Measurements from ENCODE around the gene DBNDD1. TPM values are rescaled to one million over a fixed set of nuclear protein-coding genes. Genes with fewer than 3 reads are reported as not detected.

DBNDD1 gene
- total and polyA plus RNA-seq, 4 donors: 0.09 to 1.5 (median 0.82) TPM

DNA sequence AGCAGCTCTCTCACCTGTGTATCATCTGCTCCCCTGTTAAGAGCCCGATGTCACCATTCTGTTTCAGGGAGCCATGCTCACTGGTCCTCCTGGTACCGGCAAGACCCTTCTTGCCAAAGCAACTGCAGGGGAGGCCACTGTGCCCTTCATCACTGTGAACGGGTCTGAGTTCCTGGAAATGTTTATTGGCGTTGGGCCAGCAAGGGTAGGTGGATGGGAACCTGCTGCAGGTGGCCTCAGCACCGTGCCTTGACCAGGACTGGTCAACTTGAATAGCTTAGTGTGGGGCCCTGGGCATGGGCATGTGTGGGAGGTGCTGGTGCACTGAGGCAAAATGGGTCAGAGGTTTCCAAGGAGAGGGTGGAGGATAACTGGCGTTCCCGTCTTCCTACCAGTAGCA is 28.5 kb downstream of the DBNDD1 start:
- Histone ChIP-seq H3K27me3 (ENCODE audit: control insufficient read depth in 4 of 4, insufficient read depth in 4 of 4, low read length in 3 of 4) (no peaks in the 10 kb centered on the region), H3K4me1 (ENCODE audit: control insufficient read depth in 4 of 4, insufficient read depth in 4 of 4, low read length in 3 of 4) (no peaks in the 10 kb centered on the region), H3K9ac (ENCODE audit: low read depth in 1 of 2, low read length in 2 of 2) (no peak overlapping the region), H3K9me3 (ENCODE audit: control insufficient read depth in 4 of 4, low read length in 3 of 4) (no peaks in the 10 kb centered on the region), H3K36me3 (ENCODE audit: control insufficient read depth in 4 of 4, insufficient read depth in 3 of 4, low read depth in 1 of 4, low read length in 3 of 4) (peaks cover 12 to 53% (median 15%) of the 10 kb centered on the region in 4 donors), H3K27ac (ENCODE audit: low read depth in 1 of 2, low read length in 2 of 2) (no peak overlapping the region), H3K4me3 (ENCODE audit: low read depth in 1 of 3, low read length in 3 of 3) (no peak overlapping the region)
- DNase-seq (ENCODE audit: low spot score): no peak
- WGBS: 91% methylated on average over 7 of the region's 7 CpGs
- TF ChIP-seq, protein P1, sequence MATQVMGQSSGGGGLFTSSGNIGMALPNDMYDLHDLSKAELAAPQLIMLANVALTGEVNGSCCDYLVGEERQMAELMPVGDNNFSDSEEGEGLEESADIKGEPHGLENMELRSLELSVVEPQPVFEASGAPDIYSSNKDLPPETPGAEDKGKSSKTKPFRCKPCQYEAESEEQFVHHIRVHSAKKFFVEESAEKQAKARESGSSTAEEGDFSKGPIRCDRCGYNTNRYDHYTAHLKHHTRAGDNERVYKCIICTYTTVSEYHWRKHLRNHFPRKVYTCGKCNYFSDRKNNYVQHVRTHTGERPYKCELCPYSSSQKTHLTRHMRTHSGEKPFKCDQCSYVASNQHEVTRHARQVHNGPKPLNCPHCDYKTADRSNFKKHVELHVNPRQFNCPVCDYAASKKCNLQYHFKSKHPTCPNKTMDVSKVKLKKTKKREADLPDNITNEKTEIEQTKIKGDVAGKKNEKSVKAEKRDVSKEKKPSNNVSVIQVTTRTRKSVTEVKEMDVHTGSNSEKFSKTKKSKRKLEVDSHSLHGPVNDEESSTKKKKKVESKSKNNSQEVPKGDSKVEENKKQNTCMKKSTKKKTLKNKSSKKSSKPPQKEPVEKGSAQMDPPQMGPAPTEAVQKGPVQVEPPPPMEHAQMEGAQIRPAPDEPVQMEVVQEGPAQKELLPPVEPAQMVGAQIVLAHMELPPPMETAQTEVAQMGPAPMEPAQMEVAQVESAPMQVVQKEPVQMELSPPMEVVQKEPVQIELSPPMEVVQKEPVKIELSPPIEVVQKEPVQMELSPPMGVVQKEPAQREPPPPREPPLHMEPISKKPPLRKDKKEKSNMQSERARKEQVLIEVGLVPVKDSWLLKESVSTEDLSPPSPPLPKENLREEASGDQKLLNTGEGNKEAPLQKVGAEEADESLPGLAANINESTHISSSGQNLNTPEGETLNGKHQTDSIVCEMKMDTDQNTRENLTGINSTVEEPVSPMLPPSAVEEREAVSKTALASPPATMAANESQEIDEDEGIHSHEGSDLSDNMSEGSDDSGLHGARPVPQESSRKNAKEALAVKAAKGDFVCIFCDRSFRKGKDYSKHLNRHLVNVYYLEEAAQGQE (IDR thresholded peaks at IDR 0.05): no peak
- TF ChIP-seq NR2F2 (IDR thresholded peaks at IDR 0.05) (no peak), GABPA (IDR thresholded peaks at IDR 0.05 in 1 of 2, conservative IDR thresholded peaks at IDR 0.05 in 1 of 2) (no peak), FOXA1 (IDR thresholded peaks at IDR 0.05) (no peak), FOXA2 (IDR thresholded peaks at IDR 0.05) (no peak), TAF1 (conservative IDR thresholded peaks at IDR 0.05) (no peak), SP1 (IDR thresholded peaks at IDR 0.05) (no peak)

DNA sequence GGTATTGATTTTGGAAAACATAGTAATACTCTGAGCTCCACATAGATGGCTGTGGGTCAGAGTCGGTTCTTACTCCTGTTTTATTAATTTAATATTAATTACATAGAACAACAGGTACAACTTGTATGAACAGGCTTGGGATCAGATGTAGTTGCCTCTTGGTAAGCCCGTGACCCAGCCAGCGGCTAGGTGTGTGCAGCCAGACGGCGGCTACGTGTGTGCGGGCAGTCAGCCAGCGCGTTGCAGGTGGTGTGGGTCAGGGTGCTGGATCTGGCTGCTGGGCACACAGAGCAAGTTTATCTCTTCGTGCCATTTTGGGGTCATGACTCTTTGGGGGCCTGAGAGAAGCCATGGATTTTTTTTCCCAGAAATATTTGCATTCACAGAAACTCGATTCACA is 30.3 kb downstream of the DBNDD1 start:
- WGBS: 95% methylated on average over 11 of the region's 11 CpGs
- no peak for TF ChIP-seq HNF4G (IDR thresholded peaks at IDR 0.05)
- TF ChIP-seq, protein P1 (IDR thresholded peaks at IDR 0.05): no peak
- no peak for TF ChIP-seq SP1 (IDR thresholded peaks at IDR 0.05)
- TF ChIP-seq, protein P2, sequence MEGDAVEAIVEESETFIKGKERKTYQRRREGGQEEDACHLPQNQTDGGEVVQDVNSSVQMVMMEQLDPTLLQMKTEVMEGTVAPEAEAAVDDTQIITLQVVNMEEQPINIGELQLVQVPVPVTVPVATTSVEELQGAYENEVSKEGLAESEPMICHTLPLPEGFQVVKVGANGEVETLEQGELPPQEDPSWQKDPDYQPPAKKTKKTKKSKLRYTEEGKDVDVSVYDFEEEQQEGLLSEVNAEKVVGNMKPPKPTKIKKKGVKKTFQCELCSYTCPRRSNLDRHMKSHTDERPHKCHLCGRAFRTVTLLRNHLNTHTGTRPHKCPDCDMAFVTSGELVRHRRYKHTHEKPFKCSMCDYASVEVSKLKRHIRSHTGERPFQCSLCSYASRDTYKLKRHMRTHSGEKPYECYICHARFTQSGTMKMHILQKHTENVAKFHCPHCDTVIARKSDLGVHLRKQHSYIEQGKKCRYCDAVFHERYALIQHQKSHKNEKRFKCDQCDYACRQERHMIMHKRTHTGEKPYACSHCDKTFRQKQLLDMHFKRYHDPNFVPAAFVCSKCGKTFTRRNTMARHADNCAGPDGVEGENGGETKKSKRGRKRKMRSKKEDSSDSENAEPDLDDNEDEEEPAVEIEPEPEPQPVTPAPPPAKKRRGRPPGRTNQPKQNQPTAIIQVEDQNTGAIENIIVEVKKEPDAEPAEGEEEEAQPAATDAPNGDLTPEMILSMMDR (IDR thresholded peaks at IDR 0.05; ENCODE audit: low read depth, low read length, missing input control): no peak
- no peak for TF ChIP-seq RXRA (IDR thresholded peaks at IDR 0.05)
- TF ChIP-seq, protein P3, sequence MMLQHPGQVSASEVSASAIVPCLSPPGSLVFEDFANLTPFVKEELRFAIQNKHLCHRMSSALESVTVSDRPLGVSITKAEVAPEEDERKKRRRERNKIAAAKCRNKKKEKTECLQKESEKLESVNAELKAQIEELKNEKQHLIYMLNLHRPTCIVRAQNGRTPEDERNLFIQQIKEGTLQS (IDR thresholded peaks at IDR 0.05): no peak
- TF ChIP-seq HNF4A (conservative IDR thresholded peaks at IDR 0.05): no peak
- TF ChIP-seq, protein P4, sequence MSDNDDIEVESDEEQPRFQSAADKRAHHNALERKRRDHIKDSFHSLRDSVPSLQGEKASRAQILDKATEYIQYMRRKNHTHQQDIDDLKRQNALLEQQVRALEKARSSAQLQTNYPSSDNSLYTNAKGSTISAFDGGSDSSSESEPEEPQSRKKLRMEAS (IDR thresholded peaks at IDR 0.05): no peak
- no peak for TF ChIP-seq EGR1 (IDR thresholded peaks at IDR 0.05; ENCODE audit: low read depth in 2 of 2)
- TF ChIP-seq YY1 (IDR thresholded peaks at IDR 0.05): no peak
- no peak for TF ChIP-seq TAF1 (conservative IDR thresholded peaks at IDR 0.05)
- no peak for TF ChIP-seq RAD21 (IDR thresholded peaks at IDR 0.05)
- TF ChIP-seq NR2F2 (IDR thresholded peaks at IDR 0.05): no peak
- TF ChIP-seq FOXA1 (IDR thresholded peaks at IDR 0.05): no peak
- TF ChIP-seq FOXA2 (IDR thresholded peaks at IDR 0.05): no peak
- TF ChIP-seq, protein P5, sequence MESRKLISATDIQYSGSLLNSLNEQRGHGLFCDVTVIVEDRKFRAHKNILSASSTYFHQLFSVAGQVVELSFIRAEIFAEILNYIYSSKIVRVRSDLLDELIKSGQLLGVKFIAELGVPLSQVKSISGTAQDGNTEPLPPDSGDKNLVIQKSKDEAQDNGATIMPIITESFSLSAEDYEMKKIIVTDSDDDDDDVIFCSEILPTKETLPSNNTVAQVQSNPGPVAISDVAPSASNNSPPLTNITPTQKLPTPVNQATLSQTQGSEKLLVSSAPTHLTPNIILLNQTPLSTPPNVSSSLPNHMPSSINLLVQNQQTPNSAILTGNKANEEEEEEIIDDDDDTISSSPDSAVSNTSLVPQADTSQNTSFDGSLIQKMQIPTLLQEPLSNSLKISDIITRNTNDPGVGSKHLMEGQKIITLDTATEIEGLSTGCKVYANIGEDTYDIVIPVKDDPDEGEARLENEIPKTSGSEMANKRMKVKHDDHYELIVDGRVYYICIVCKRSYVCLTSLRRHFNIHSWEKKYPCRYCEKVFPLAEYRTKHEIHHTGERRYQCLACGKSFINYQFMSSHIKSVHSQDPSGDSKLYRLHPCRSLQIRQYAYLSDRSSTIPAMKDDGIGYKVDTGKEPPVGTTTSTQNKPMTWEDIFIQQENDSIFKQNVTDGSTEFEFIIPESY (IDR thresholded peaks at IDR 0.05): no peak
- TF ChIP-seq JUND (IDR thresholded peaks at IDR 0.05): no peak
- no peaks in the 10 kb centered on the region for H3K27me3 ChIP-seq (ENCODE audit: control insufficient read depth in 4 of 4, insufficient read depth in 4 of 4, low read length in 3 of 4)
- DNase-seq (ENCODE audit: low spot score): no peak
- H3K36me3 ChIP-seq (ENCODE audit: control insufficient read depth in 4 of 4, insufficient read depth in 3 of 4, low read depth in 1 of 4, low read length in 3 of 4): peaks cover 15 to 60% (median 18%) of the 10 kb centered on the region in 4 donors
- no peak overlapping the region for H3K9ac ChIP-seq (ENCODE audit: low read depth in 1 of 2, low read length in 2 of 2)
- no peak overlapping the region for H3K27ac ChIP-seq (ENCODE audit: low read depth in 1 of 2, low read length in 2 of 2)
- H3K4me3 ChIP-seq (ENCODE audit: low read depth in 1 of 3, low read length in 3 of 3): no peak overlapping the region
- H3K4me1 ChIP-seq (ENCODE audit: control insufficient read depth in 4 of 4, insufficient read depth in 4 of 4, low read length in 3 of 4): no peaks in the 10 kb centered on the region
- no peaks in the 10 kb centered on the region for H3K9me3 ChIP-seq (ENCODE audit: control insufficient read depth in 4 of 4, low read length in 3 of 4)
